NAMALWA (cell line): ENCODE results near the gene SPRY1.
A peak's percentile ranks its signal among the peaks of the same experiment; 100 is the strongest.

Experiments
- DNase-seq: peaks from one replicate; pipeline ENCODE4 v3.0.0-alpha.2; 2015; ENCODE audit warnings: low spot score

Gene SPRY1

GRCh38 chr4:123396307-123397143 lies at the start of gene SPRY1:
SPRY1 (plus strand) TSS chr4:123396795; CDS start chr4:123401592, 4,797 bp downstream.
- DNase-seq, result peak; percentile 87

- no peak for DNase-seq
Measured at GRCh38 chr4:123346951-123347350, 49.6 kb upstream of the SPRY1 start.

DNA sequence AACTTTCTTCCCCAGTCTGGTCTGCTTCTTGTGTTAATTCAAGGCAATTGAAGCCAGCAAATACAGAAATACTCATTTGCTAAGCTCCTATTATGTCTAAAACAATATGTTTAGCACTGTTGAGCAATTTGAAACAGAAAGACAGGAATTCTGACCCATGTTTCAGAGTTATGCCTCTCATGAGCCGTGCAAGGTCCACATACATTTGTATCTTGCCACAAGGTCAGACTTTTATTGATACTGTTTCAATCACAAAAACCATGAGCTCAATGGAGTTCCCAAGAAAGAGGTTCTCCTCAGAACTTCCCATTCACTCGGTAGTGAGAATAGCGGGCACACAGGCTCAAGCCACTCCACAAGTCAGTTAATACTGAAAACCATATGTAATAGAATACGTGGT lies 47.6 kb upstream of the SPRY1 start:
- no peak for DNase-seq

GRCh38 chr4:123349421-123350190 lies 47.0 kb upstream of the SPRY1 start:
- DNase-seq, result no peak

DNA sequence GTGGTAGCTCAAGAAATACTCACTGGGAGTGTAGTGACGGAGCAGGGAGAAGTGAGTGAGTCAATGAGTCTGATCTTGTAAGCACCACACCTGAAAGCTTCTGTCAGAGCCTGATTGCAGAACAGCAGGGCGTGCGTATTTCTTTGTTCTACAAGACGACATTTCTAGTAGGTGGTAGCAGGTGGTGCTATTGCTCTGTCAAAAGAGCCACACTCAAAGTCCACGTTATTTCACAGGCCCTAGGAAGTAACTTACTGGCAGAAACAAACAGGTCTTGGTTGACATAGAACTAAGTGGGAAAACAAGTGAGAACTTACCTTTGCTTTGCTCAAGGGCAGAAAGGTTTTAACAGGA lies 46.4 kb upstream of the SPRY1 start:
- DNase-seq, result peak; percentile 13

GRCh38 chr4:123350726-123351125 lies 45.9 kb upstream of the SPRY1 start:
- no peak for DNase-seq

- DNase-seq, result no peak
Measured at GRCh38 chr4:123351713-123352112, 44.9 kb upstream of the SPRY1 start.

DNA sequence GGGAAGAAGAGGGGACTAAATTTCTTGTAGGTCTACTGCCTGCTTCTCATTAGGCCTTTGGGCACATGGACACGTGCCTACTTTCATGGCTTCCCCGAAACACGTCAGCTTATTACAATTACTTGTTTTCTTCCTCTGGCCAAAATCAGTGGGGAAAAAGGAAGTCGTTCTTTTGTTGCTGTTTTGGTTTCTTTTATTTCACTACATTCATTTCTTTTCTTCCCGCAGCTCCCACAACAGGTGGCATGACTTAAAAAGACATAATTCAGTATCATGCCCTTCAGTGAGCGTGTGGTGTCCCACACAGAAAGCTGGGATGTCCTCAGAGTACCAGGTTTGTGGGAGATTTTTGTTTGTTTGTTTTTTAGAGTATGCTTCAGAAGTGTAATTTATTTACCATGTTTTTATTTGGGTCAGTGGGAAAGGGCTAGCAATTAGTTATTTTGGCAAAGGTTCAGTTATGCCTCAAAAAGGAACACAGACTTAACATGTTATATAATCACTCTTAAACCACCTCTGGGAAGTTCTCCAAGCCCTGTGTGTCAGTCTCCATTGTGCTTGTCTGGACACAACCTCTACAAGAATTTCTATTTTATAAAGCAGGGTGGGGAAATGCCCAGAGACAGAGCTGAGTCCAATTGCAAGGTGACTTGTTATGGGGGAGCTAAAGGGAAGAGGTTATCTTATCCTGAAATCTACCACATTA lies 44.2 kb upstream of the SPRY1 start:
- DNase-seq, result no peak

GRCh38 chr4:123352966-123353365 lies 43.6 kb upstream of the SPRY1 start:
- no peak for DNase-seq

- DNase-seq, result no peak
Measured at GRCh38 chr4:123353656-123354055, 42.9 kb upstream of the SPRY1 start.

DNA sequence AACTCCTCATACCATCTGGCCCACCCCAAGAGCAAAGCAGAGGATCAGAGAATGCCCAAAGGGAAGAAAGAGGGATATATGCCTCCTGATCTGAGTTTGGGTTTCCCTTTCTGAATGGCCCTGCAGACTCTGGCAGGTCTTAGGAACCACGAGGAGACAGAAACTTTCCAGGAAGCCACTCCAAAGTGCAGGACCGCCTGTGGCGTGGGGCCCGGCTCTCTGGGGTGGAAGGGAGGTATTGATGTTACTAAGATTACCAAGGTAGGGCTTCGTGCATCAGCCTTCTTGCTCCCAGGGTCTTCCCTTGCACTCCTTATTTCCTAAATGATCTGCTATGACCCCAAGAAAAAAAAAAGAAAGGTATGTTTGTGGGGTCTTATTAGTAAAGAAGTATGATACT lies 41.9 kb upstream of the SPRY1 start:
- no peak for DNase-seq

- DNase-seq, result no peak
Measured at GRCh38 chr4:123356921-123357320, 39.7 kb upstream of the SPRY1 start.

DNA sequence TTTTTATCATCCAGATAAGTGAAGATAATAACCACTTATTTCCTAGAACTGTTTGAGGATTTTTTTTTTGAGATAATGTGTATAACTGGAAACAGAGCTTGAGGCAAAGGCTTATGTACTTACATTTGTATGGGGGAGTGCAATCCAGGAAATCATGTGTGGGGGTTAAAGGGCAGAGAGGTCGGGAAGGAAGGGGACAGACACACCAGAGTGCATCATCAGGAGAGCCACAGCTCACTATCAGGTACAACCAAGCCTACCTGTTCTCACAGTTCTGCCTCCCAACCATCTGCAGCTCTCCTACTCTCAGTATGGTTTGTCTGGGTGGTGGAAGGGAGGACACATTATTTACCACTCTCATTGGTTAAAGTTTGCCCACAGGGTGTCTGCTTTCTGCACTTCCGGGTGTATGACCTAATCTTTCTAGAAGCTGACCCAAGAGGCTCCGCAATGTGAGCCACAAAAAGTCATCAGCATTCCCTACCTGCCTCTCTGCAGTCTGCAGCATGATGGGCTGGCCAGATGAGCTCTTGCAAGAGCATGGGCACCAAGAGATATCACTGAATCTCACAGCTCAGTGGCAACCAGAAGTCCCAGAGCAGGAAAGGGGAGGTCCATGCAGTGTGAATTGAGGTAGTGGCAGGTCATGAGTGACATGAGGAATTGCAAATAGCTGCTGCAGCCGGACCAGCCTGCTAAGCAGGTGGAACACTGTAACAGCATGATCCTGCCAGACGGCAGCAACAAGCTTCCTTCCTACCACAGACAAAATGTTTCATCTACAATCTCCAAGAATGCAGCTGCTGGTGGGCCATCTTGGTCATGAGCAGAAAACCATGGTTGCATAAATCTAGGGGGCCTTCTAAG lies 36.9 kb upstream of the SPRY1 start:
- DNase-seq, result no peak

DNA sequence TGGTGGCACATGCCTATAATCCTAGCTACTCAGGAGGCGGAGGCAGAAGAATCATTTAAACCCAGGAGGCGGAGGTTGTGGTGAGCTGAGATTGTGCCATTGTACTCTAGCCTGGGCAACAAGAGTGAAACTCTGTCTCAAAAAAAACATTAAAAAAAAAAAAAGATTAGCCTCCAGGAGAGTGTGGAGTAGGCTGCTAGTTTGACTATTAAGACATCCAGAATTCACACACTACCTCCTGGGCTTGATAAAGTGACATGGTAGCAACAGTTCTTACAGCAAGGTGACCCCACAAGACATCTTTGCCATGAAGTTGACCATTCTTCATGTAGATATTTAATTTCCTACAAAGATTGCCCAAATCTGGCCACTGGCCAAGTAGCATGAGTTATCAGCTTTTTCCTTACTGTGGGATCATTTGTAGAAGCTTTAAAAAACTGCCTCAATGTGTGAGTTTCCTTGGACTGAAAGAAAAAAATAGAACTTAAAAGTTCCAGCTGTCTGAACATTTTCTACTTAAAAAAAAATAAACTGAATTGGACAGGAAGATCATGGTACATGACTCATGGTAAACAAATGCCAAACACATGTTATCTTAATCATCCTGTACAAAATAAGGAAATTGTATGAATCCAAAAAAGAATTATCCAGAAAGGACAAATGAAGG lies 35.3 kb upstream of the SPRY1 start:
- DNase-seq, result no peak

- DNase-seq, result no peak
Measured at GRCh38 chr4:123362103-123362502, 34.5 kb upstream of the SPRY1 start.

- peak; percentile 6 for DNase-seq
Measured at GRCh38 chr4:123363729-123364128, 32.9 kb upstream of the SPRY1 start.

DNA sequence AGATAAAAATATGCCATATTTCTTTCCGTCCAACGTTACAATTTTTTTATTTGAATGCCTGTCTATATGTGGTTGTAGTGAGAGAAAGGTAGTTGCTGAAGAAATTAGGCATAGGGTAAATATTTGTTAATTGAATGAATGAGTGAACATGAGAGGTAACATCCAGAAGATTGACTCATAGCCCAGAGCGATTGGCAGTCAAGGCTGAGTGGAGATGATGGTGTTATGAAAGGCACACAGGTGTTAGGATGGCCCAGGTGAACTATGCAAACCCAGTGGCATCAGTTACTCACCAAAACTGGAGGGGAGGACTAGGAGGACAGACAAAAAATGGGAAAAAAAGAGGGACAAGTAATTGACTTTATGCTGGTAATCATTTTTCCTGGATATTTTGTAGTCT lies 31.7 kb upstream of the SPRY1 start:
- DNase-seq, result no peak

DNA sequence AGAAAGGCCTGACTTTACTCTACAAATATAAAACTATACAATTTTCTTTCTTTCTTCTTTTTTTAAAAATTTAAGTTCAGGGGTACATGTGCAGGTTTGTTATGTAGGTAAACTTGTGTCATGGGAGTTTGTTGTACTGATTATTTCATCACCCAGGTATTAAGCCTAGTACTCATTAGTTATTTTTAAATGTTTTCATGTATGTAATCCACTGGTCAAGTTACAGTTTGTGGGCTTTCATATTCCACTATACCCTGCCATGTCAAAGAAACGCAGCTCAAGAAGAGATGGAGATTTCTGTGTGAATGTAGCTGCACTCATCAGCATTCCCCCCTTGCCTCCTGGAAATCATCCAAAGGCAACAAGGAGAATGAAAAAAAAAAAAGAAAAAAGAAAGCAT lies 31.2 kb upstream of the SPRY1 start:
- DNase-seq, result no peak

DNA sequence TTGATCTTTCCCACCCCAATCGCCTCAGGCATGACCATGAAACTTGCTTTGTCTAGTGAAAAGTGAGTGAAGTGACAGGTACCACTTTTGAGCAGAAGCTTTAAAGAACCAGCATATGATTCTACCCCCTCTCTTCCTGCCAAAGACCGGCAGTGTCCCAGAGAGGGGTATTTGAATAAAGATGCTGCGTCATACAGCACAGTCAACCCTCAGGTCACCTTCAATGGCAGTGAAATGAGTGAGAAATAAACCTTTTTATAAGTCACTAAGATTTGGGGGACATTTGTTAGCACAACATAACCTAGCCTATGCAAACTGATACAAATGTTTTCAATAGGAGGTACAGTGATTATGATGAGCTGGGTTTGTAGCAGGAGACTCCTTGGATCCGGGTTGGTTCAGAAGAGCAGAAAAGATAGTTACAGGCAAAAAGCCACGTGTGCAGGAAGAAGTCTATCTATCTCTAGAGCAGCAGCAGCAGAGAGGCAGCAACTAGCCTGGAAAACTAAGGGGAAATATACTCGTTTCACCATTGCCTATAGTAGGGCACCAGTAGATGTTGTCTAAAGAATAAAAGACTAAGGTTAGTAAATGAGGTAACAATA lies 30.3 kb upstream of the SPRY1 start:
- no peak for DNase-seq

DNA sequence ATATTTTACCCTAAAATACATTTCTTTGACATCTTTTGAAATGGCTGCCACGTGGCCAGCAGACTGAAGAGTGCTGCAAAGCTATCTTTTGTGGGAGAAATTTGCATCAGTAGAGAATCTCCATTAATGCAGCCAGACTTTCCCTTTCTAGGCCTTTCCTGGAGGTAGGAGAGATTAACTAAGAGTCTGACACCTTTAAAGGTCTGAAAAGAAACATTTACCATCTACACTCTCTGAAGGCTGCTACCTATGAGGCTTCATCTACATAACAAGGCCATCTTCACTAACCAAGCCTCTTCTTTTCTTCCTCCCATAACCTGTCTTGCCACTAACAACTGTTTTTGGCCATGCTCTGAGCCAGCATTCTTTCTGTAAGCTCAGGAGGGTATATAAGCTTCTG lies 17.8 kb upstream of the SPRY1 start:
- DNase-seq, result no peak

GRCh38 chr4:123379392-123379791 lies 17.2 kb upstream of the SPRY1 start:
- DNase-seq, result no peak
